GM23338 (cell line): ENCODE measurements around the gene CCDC167. TPM values are rescaled to one million over a fixed set of nuclear protein-coding genes. Genes with fewer than 3 reads are reported as not detected.

Experiments used
- ATAC-seq: fragments of 200-7000 bp; cut with Tn5 transposase; 3 replicates; pipeline ENCODE4 v1.9.1; 2020
- DNase-seq: peaks from one replicate; pipeline ENCODE4 v3.0.0-alpha.2; 2015; ENCODE audit warnings: low spot score
- H2AFZ ChIP-seq: fragments of 200-600 bp; sonication (generic); 2 replicates; pipeline ENCODE4 v1.8.0; 2016; ENCODE audit warnings: antibody characterized with exemption, mild to moderate bottlenecking, moderate library complexity
- H3F3A ChIP-seq: fragments of 200-600 bp; sonication (generic); replicated peaks from 2 replicates; pipeline ENCODE4 v1.8.0; 2017; ENCODE audit warnings: antibody characterized with exemption, mixed run types, low read depth
- H3K27ac ChIP-seq: fragments of 200-600 bp; sonication (generic); 2 replicates; pipeline ENCODE4 v1.6.1; 2016; ENCODE audit warnings: low read depth
- H3K27me3 ChIP-seq: fragments of 200-600 bp; sonication (generic); 2 replicates; pipeline ENCODE4 v1.8.0; 2016; ENCODE audit warnings: mild to moderate bottlenecking, mixed run types, moderate library complexity; ENCODE audit not compliant: insufficient read depth
- H3K36me3 ChIP-seq: fragments of 200-600 bp; sonication (generic); 2 replicates; pipeline ENCODE4 v1.8.0; 2016; ENCODE audit warnings: mild to moderate bottlenecking; ENCODE audit not compliant: insufficient read depth
- H3K4me1 ChIP-seq: fragments of 200-600 bp; sonication (generic); 2 replicates; pipeline ENCODE4 v1.8.0; 2016; ENCODE audit warnings: mild to moderate bottlenecking, moderate library complexity; ENCODE audit not compliant: insufficient read depth
- H3K4me2 ChIP-seq: fragments of 200-600 bp; sonication (generic); 2 replicates; pipeline ENCODE4 v1.7.1; 2017; ENCODE audit warnings: mixed run types
- H3K4me3 ChIP-seq: fragments of 200-600 bp; sonication (generic); 2 replicates; pipeline ENCODE4 v1.6.1; 2016; ENCODE audit warnings: mixed run types
- H3K79me2 ChIP-seq: fragments of 200-600 bp; sonication (generic); replicated peaks from 2 replicates; pipeline ENCODE4 v1.8.0; 2017; ENCODE audit warnings: mild to moderate bottlenecking; ENCODE audit not compliant: insufficient read depth
- H3K9me2 ChIP-seq: fragments of 200-600 bp; sonication (generic); 2 replicates; pipeline ENCODE4 v1.8.0; 2017; ENCODE audit not compliant: insufficient read depth
- H4K20me1 ChIP-seq: fragments of 200-600 bp; sonication (generic); replicated peaks from 2 replicates; pipeline ENCODE4 v1.8.0; 2017; ENCODE audit warnings: mild to moderate bottlenecking; ENCODE audit not compliant: insufficient read depth
- H3K27ac Mint-ChIP-seq: 2 replicates; pipeline ENCODE4 v1.8.0; 2020; ENCODE audit warnings: inconsistent platforms, mild to moderate bottlenecking, moderate library complexity, mixed read lengths
- H3K27me3 Mint-ChIP-seq: 3 replicates; pipeline ENCODE4 v1.8.0; 2022; ENCODE audit warnings: low read depth, mild to moderate bottlenecking, moderate library complexity, mixed read lengths, inconsistent platforms; ENCODE audit not compliant: insufficient read depth, poor library complexity
- H3K36me3 Mint-ChIP-seq: 3 replicates; pipeline ENCODE4 v1.8.0; 2021; ENCODE audit warnings: low read depth, mild to moderate bottlenecking, inconsistent platforms, moderate library complexity, mixed read lengths
- H3K4me1 Mint-ChIP-seq: 3 replicates; pipeline ENCODE4 v1.8.0; 2020; ENCODE audit warnings: mild to moderate bottlenecking, inconsistent platforms, mixed read lengths
- H3K4me3 Mint-ChIP-seq: 3 replicates; pipeline ENCODE4 v1.8.0; 2021; ENCODE audit warnings: moderate library complexity, mild to moderate bottlenecking, inconsistent platforms, mixed read lengths
- H3K9me3 Mint-ChIP-seq: 3 replicates; pipeline ENCODE4 v1.8.0; 2020; ENCODE audit warnings: moderate library complexity, mild to moderate bottlenecking, inconsistent platforms, mixed read lengths
- CREB1 ChIP-seq: fragments of 250-450 bp; sonication (Bioruptor Pico); IDR thresholded peaks from 2 replicates; pipeline ENCODE4 v1.5.0; 2020; ENCODE audit warnings: low read depth, mild to moderate bottlenecking, moderate library complexity
- EZH2 ChIP-seq: fragments of 200-600 bp; sonication (generic); IDR thresholded peaks from one replicate; pipeline ENCODE4 v1.8.0; 2017; ENCODE audit warnings: antibody characterized with exemption, mild to moderate bottlenecking, low read depth; ENCODE audit not compliant: unreplicated experiment
- EZH2phosphoT487 ChIP-seq: fragments of 200-600 bp; sonication (generic); IDR thresholded peaks from one replicate; pipeline ENCODE4 v1.8.1; 2018; ENCODE audit warnings: antibody characterized with exemption; ENCODE audit not compliant: unreplicated experiment
- JUNB ChIP-seq: IDR thresholded peaks from one replicate; pipeline ENCODE4 v1.6.1; 2016; ENCODE audit warnings: antibody characterized with exemption; ENCODE audit not compliant: unreplicated experiment
- NANOG ChIP-seq: IDR thresholded peaks from 2 replicates; pipeline ENCODE4 v1.6.1; 2016; ENCODE audit warnings: antibody characterized with exemption, borderline replicate concordance
- POLR2AphosphoS5 ChIP-seq: IDR thresholded peaks from 2 replicates; pipeline ENCODE4 v1.6.1; 2016; ENCODE audit warnings: antibody characterized with exemption, low read depth
- STAT1 ChIP-seq: IDR thresholded peaks from one replicate; pipeline ENCODE4 v1.6.1; 2016; ENCODE audit warnings: antibody characterized with exemption; ENCODE audit not compliant: unreplicated experiment
- ZNF114 ChIP-seq: fragments of 250-450 bp; sonication (Bioruptor Pico); IDR thresholded peaks from 2 replicates; pipeline ENCODE4 v1.5.0; 2020; ENCODE audit warnings: mild to moderate bottlenecking, moderate library complexity
- ZNF331 ChIP-seq: fragments of 250-450 bp; sonication (Bioruptor Pico); IDR thresholded peaks from 2 replicates; pipeline ENCODE4 v1.5.0; 2020; ENCODE audit warnings: low read depth, mild to moderate bottlenecking, moderate library complexity
- polyA plus RNA-seq: library from polyadenylated mRNA; unstranded; fragments of >200 nt; fragmentation: Nextera tagmentation; extraction: Ambion mirVana; gene quantifications from 2 replicates; pipeline ENCODE4 v1.2.1, GENCODE V29; 2016
- total RNA-seq: library from RNA; depleted of rRNA; stranded (reverse); fragments of >200 nt; shearing (Covaris generic); gene quantifications from 2 replicates; pipeline ENCODE4 v1.2.3, GENCODE V29; 2014
- TF ChIP-seq, protein P1 (sequence below), 2 experiments: fragments of 200-600 bp in 1 of 2; sonication (generic) in 1 of 2; conservative IDR thresholded peaks; 2 replicates each; pipeline versions ENCODE4 v1.5.1 to v1.6.1; 2016 to 2017; ENCODE audit warnings: antibody characterized with exemption in 2 of 2, low read depth in 2 of 2, mild to moderate bottlenecking in 2 of 2, moderate library complexity in 1 of 2
- TF ChIP-seq, protein P2 (sequence below): IDR thresholded peaks from 2 replicates; pipeline ENCODE4 v1.6.1; 2016; ENCODE audit warnings: antibody characterized with exemption
- TF ChIP-seq, protein P3 (sequence below): IDR thresholded peaks from one replicate; pipeline ENCODE4 v1.6.1; 2018; ENCODE audit warnings: antibody characterized with exemption; ENCODE audit not compliant: unreplicated experiment
- TF ChIP-seq, protein P4 (sequence below): fragments of 250-450 bp; sonication (Bioruptor Pico); IDR thresholded peaks from 2 replicates; pipeline ENCODE4 v1.5.0; 2020; ENCODE audit warnings: mild to moderate bottlenecking, moderate library complexity

CCDC167 gene
- total and polyA plus RNA-seq, 2 experiments from 2014 or later, result 17.6 to 21.4 TPM

DNA sequence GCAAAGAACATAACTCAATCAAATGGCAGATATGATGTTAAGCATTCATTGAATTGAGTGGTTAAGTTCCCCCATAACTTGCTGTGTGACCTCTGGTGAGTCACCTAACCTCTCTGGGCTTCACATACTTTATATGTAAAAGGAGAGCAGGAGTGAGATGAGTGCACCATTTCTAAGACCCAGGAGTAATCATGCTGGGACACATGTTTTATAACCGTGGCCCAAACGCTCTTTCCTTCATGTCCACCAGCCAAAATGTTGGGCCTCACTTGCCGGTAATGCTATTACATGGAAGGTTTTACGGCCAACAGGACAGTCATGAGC, 40.3 kb upstream of the CCDC167 start:
- no peaks in the 10 kb centered on the region for H4K20me1 ChIP-seq
- Mint-ChIP-seq H3K9me3 (no peaks in the 10 kb centered on the region), H3K27me3 (peaks cover 41% of the 10 kb centered on the region), H3K4me1 (peaks cover 22% of the 10 kb centered on the region), H3K27ac (no peak overlapping the region), H3K4me3 (no peak overlapping the region), H3K36me3 (no peaks in the 10 kb centered on the region)
- H3F3A ChIP-seq, result no peaks in the 10 kb centered on the region; the same call in 1 of the 2 replicates
- TF ChIP-seq EZH2phosphoT487 (no peak), EZH2 (no peak), CREB1 (CRISPR knock-in tag) (no peak), NANOG (no peak), POLR2AphosphoS5 (no peak), JUNB (no peak), ZNF331 (CRISPR knock-in tag) (no peak), STAT1 (no peak), ZNF114 (CRISPR knock-in tag) (no peak)
- TF ChIP-seq, protein P1, sequence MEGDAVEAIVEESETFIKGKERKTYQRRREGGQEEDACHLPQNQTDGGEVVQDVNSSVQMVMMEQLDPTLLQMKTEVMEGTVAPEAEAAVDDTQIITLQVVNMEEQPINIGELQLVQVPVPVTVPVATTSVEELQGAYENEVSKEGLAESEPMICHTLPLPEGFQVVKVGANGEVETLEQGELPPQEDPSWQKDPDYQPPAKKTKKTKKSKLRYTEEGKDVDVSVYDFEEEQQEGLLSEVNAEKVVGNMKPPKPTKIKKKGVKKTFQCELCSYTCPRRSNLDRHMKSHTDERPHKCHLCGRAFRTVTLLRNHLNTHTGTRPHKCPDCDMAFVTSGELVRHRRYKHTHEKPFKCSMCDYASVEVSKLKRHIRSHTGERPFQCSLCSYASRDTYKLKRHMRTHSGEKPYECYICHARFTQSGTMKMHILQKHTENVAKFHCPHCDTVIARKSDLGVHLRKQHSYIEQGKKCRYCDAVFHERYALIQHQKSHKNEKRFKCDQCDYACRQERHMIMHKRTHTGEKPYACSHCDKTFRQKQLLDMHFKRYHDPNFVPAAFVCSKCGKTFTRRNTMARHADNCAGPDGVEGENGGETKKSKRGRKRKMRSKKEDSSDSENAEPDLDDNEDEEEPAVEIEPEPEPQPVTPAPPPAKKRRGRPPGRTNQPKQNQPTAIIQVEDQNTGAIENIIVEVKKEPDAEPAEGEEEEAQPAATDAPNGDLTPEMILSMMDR (conservative IDR thresholded peaks at IDR 0.05; ENCODE audit: low read depth in 2 of 2), result no peak
- TF ChIP-seq, protein P2, sequence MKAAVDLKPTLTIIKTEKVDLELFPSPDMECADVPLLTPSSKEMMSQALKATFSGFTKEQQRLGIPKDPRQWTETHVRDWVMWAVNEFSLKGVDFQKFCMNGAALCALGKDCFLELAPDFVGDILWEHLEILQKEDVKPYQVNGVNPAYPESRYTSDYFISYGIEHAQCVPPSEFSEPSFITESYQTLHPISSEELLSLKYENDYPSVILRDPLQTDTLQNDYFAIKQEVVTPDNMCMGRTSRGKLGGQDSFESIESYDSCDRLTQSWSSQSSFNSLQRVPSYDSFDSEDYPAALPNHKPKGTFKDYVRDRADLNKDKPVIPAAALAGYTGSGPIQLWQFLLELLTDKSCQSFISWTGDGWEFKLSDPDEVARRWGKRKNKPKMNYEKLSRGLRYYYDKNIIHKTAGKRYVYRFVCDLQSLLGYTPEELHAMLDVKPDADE, result no peak
- TF ChIP-seq, protein P3, sequence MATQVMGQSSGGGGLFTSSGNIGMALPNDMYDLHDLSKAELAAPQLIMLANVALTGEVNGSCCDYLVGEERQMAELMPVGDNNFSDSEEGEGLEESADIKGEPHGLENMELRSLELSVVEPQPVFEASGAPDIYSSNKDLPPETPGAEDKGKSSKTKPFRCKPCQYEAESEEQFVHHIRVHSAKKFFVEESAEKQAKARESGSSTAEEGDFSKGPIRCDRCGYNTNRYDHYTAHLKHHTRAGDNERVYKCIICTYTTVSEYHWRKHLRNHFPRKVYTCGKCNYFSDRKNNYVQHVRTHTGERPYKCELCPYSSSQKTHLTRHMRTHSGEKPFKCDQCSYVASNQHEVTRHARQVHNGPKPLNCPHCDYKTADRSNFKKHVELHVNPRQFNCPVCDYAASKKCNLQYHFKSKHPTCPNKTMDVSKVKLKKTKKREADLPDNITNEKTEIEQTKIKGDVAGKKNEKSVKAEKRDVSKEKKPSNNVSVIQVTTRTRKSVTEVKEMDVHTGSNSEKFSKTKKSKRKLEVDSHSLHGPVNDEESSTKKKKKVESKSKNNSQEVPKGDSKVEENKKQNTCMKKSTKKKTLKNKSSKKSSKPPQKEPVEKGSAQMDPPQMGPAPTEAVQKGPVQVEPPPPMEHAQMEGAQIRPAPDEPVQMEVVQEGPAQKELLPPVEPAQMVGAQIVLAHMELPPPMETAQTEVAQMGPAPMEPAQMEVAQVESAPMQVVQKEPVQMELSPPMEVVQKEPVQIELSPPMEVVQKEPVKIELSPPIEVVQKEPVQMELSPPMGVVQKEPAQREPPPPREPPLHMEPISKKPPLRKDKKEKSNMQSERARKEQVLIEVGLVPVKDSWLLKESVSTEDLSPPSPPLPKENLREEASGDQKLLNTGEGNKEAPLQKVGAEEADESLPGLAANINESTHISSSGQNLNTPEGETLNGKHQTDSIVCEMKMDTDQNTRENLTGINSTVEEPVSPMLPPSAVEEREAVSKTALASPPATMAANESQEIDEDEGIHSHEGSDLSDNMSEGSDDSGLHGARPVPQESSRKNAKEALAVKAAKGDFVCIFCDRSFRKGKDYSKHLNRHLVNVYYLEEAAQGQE, result no peak
- TF ChIP-seq, protein P4, sequence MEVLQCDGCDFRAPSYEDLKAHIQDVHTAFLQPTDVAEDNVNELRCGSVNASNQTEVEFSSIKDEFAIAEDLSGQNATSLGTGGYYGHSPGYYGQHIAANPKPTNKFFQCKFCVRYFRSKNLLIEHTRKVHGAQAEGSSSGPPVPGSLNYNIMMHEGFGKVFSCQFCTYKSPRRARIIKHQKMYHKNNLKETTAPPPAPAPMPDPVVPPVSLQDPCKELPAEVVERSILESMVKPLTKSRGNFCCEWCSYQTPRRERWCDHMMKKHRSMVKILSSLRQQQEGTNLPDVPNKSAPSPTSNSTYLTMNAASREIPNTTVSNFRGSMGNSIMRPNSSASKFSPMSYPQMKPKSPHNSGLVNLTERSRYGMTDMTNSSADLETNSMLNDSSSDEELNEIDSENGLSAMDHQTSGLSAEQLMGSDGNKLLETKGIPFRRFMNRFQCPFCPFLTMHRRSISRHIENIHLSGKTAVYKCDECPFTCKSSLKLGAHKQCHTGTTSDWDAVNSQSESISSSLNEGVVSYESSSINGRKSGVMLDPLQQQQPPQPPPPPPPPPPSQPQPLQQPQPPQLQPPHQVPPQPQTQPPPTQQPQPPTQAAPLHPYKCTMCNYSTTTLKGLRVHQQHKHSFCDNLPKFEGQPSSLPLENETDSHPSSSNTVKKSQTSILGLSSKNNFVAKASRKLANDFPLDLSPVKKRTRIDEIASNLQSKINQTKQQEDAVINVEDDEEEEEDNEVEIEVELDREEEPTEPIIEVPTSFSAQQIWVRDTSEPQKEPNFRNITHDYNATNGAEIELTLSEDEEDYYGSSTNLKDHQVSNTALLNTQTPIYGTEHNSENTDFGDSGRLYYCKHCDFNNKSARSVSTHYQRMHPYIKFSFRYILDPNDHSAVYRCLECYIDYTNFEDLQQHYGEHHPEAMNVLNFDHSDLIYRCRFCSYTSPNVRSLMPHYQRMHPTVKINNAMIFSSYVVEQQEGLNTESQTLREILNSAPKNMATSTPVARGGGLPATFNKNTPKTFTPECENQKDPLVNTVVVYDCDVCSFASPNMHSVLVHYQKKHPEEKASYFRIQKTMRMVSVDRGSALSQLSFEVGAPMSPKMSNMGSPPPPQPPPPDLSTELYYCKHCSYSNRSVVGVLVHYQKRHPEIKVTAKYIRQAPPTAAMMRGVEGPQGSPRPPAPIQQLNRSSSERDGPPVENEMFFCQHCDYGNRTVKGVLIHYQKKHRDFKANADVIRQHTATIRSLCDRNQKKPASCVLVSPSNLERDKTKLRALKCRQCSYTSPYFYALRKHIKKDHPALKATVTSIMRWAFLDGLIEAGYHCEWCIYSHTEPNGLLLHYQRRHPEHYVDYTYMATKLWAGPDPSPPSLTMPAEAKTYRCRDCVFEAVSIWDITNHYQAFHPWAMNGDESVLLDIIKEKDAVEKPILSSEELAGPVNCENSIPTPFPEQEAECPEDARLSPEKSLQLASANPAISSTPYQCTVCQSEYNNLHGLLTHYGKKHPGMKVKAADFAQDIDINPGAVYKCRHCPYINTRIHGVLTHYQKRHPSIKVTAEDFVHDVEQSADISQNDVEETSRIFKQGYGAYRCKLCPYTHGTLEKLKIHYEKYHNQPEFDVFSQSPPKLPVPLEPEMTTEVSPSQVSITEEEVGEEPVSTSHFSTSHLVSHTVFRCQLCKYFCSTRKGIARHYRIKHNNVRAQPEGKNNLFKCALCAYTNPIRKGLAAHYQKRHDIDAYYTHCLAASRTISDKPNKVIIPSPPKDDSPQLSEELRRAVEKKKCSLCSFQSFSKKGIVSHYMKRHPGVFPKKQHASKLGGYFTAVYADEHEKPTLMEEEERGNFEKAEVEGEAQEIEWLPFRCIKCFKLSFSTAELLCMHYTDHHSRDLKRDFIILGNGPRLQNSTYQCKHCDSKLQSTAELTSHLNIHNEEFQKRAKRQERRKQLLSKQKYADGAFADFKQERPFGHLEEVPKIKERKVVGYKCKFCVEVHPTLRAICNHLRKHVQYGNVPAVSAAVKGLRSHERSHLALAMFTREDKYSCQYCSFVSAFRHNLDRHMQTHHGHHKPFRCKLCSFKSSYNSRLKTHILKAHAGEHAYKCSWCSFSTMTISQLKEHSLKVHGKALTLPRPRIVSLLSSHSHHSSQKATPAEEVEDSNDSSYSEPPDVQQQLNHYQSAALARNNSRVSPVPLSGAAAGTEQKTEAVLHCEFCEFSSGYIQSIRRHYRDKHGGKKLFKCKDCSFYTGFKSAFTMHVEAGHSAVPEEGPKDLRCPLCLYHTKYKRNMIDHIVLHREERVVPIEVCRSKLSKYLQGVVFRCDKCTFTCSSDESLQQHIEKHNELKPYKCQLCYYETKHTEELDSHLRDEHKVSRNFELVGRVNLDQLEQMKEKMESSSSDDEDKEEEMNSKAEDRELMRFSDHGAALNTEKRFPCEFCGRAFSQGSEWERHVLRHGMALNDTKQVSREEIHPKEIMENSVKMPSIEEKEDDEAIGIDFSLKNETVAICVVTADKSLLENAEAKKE, result no peak
- peaks cover 37% of the 10 kb centered on the region for H3K27me3 ChIP-seq
- H3K4me3 ChIP-seq, result no peak overlapping the region
- H3K9me2 ChIP-seq, result no peaks in the 10 kb centered on the region
- no peaks in the 10 kb centered on the region for H3K79me2 ChIP-seq
- no peak for ATAC-seq
- no peak overlapping the region for H2AFZ ChIP-seq
- H3K4me1 ChIP-seq, result peaks cover 12% of the 10 kb centered on the region
- H3K4me2 ChIP-seq, result no peak overlapping the region
- no peaks in the 10 kb centered on the region for H3K36me3 ChIP-seq
- no peak overlapping the region for H3K27ac ChIP-seq
- no peak for DNase-seq
